CD4-positive, alpha-beta T cell treated with Interleukin-21 for 1 hour (primary cell): ENCODE data around the gene SPEN.
"Not testable (repeated sequence)": the region's sequence is repeated elsewhere in the genome, so short reads cannot be mapped to it uniquely, and the experiment has no call there.

Experiments used
- DNase-seq: peaks from one replicate; pipeline ENCODE4 v3.0.0-alpha.2; 2020

The SPEN gene

DNA sequence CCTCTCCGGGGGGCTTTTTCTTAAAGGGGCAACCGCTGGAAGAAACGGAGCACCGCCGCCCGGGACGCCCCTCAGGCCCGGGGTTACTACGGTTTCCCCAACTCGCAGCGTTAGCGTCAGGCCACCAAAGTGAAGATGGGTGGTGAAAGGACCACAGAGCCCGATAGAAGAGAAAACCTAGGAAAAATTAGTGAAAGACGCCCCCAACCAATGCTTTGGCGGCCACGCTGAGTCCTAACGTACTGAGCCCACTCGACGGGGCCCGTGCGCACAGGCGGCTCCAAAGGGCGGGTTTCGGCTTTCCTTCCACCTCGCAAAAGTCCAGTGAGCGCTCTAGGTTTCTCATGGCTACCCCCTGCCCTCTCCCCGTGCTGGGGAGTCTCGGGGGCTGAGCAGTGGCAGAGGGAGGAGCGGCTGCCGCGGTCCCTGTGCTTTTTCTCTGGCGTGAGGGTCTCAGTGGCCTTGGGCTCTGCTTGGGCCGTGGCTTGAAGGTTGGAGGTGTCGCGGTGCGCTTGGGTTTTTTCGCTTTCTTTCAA is 12.2 kb upstream of the SPEN start:
- DNase-seq: no peak

DNA sequence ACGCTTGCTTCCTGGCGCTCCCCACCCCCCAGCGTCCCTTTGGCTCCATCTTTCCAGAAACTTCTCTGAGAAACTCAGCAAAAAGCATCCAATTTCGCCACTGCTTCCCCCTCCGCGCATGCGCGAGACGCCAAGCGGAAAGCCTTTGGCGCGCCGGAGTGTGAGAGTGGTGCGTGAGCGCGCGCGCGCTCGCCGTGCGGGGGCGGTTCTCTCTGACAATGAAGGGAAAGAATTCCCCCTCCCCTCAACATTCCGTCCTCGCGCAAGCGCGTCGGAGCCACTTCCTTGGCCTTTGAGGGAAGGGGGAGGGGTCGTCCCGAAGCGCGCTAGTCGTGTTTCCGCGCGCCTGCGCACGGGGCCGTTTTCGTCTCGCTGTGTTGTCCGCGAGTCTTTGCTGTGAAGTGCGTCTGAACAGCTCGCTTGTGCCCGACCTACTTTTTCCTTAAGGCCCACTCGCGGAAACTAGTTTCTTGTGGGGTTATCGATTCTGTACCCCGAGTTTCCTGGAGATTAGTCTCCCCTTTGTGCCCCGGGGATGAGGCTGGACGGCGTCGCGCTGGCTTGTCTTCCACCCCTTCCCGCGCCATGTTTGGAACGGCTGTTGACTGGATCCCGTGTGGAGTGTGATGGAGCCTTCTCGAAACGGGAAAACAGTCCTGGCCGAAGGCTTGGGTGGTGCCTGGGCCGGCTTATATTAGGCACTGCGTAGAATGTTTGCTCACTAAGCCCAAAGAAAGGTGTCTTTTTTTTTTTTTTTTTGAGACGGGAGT is 11.6 kb upstream of the SPEN start:
- DNase-seq: peak; percentile 99

DNA sequence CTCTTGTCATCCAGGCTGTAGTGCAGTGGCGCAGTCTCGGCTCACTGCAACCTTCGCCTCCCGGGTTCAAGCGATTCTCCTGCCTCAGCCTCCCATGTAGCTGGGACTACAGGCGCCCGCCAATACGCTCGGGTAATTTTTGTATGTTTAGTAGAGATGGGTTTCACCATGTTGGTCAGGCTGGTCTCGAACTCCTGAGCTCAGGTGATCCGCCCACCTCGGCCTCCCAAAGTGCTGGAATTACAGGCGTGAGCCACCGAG is 11.1 kb upstream of the SPEN start:
- not testable (repeated sequence) for DNase-seq

DNA sequence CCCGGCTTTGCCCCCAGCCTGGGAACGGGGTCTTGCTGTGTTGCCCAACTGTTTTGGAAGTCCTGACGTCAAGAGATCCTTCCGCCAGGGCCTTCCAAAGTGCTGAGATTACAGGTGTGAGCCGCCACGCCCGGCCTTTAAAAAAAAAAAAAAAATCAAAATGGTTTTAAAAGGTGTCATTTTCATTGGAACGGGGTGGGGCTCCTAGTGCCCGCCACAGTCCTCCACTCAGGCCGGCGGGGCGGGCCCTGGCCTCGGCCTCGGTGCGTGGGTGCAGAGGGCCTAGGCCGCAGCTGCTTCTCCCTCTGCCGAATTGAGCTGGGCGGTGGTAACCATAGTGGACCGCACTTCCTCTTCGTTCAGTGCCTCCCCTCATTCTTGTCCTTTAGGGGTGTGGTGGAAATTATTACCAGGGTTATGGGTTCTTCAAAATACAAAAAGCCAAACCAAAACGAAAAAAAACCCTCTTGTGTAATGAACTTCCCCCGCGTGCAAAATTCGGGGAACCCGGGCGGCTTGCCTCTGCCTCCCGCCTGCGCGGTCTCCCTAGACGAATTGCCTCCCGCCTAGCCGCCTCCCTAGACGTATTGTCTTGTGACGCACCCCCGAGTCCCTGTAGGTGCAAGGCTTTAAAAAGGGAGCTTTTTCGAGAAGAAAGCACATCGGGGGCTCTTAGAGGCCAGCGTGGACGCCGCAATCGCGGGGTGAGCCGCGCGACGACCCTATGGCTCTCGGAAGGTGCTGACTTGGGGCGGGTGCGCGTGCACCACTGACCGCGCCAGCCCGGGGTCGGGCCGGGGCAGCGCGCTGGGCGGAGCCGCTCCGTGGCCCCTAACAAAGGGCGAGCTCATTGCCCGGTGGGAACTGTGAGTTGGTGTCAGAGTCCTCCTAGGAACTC is 10.5 kb upstream of the SPEN start:
- peak; percentile 71 for DNase-seq

DNA sequence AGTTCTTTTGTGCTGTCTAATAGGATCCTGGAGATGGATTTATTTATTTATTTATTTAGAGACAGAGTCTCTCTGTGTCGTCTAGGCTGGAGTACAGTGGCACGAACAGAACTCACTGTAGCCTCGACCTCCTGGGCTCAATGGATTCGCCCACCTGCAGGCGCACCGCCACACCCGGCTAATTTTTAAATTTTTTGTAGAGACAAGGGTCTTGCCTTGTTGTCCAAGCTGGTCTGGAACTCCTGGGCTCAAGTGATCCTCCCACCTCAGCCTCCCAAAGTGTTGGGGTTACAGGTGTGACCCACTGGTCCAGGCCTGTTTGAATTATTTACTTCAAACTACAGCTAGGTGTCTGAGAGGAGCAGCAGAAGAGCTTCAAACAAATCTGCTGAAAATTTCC is 9.6 kb upstream of the SPEN start:
- no peak for DNase-seq

DNA sequence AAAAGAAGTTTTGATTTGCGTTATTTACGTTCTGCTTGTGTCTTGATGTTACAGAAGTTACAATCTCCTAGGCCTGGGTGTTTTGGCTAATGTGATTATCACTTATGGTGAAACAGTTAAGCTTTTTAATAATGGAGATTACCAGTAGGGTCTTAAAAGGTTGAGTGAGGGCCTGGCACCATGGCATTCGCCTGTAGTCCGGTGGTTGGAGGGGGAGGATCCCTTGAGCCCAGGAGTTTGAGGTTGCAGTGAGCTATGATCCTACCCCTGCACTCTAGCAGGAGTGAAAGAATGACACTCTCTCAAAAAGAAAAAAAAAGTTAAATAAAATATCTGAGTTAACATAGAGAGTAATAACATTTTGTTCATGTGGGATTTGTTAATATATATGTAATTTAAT is 8.8 kb upstream of the SPEN start:
- no peak for DNase-seq

DNA sequence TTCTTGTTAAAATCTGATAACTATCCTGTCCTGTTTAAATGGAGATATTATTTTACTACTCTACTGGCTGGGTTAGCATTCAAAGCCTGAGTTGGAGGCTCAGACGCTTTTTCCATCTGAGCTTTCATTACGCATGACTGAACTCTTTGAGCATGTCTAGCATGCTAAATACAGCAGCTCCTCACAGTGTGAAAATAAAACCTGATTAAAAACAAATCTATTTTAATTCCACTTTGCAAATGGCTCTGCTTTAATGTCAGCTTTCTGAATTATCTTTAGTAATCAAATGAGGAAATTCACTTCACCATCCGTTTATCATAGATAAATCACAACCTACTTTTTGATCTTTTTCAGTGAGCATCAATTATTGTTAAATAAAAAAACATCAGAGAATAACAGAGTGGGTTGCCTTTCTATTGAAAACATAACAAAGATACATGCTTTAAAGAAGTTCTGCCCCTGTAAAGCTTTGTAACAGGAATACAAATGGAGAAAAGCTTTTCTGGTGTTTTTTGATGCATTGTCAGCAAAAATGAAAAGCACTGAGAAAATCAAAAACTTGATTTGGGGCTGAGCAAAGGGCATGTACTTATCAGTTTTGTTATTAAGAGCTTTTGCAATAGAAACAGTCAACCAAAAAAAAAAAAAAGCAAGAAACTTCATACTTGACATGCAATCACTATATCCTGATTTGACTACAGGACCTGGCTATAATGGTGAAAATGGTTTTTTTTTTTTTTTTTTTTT is 3.5 kb upstream of the SPEN start:
- no peak for DNase-seq

DNA sequence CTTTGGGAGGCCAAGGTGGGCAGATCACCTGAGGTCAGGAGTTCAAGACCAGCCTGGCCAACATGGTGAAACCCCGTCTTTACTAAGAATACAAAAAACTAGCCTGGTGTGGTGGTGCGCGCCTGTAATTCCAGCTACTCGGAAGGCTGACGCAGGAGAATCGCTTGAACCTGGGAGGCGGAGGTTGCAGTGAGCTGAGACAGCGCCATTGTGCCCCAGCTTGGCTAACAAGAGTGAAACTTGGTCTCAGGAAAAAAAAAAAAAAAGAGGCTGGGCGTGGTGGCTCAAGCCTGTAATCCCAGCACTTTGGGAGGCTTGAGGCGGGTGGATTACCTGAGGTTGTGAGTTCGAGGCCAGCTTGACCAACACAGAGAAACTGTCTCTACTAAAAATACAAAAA is 1.5 kb upstream of the SPEN start:
- not testable (repeated sequence) for DNase-seq

DNA sequence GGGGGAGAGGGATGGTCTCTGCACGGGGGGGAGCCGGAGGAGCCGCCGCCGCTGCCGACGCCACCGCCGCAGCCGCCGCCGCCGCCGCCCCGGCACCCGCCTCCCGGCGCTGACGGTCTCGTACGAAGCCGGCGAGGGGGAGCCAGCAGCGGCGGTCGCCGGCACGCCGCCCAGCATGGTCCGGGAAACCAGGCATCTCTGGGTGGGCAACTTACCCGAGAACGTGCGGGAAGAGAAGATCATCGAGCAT is 311 bp downstream of the SPEN start:
- no peak for DNase-seq

DNA sequence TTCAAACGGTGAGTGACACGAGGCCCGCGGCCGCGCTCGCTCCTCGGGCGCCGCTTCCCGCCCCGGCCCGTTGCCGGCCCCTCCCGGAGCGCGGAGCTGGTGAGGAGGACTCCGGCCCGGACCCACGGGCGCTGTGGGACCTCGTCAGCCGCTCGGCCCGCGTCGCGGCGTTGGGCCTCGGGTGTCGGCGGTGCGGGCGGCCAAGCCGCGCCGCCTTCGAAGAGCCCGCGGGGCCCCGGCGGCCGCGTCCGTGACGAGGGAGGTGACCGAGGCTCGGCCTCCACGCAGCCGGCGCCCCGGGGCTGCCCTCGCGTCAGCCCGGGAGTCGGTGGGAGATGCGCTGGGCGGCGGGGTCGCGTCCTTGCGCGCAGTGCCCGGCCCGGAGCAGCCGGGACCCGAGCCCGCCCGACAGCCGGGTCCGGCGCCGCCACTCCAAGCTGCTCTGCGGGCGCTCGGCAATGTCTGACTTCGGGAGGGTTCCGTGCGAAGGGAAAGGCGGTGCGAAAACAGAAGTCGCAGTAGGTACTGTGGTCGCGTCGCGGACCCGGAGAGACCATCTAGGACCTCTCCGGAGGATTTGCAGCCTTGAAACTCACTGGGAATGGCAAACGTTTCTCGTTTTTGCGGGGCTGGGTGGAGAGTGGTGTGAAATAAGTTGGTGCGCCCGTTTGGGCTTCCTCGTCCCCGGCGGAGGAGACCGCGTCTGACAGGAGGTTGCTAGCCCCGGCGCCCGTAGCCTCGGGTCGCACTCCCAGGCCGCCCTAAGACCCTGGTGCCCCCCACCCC is 829 bp downstream of the SPEN start:
- peak; percentile 45 for DNase-seq

DNA sequence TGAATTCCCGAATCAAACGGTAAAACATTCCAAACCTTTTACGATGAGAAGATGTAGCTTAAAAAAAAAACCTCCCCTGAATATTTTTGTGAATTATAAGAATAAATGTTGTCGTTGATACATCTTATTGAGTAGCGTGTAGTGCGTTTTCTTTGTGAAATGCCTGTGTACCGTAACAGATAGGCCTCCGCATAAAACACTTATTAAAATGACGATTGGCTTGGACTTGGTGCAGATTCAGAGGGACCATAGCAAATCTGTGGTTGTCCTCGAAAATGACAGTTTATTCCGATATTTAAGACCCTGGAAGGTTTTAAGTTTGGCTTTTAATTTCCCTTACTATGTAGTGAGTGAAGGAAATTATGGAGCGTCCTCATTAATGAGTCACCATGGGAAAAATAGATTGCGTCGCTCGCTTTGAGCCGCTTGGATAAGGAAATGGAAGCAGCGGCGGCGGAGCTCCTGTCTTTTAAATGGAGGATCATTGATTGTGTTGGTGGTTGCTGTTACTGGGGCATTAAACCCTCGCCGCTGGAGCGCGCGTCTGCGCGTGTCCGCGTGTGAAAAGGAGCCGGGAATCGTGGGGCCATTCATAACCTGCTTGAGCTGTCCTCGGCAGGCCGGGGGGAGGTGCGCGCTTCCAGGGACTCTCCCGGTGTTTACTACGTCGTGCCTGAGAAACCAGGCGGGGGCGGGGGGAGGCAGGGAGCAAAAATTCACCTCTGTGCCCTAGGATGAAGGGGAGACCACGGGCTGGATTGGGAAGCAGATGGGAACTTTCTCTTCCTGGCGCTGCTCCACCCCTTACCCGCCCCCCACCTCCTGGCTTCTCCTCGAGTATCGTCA is 1.6 kb downstream of the SPEN start:
- DNase-seq: peak; percentile 75

DNA sequence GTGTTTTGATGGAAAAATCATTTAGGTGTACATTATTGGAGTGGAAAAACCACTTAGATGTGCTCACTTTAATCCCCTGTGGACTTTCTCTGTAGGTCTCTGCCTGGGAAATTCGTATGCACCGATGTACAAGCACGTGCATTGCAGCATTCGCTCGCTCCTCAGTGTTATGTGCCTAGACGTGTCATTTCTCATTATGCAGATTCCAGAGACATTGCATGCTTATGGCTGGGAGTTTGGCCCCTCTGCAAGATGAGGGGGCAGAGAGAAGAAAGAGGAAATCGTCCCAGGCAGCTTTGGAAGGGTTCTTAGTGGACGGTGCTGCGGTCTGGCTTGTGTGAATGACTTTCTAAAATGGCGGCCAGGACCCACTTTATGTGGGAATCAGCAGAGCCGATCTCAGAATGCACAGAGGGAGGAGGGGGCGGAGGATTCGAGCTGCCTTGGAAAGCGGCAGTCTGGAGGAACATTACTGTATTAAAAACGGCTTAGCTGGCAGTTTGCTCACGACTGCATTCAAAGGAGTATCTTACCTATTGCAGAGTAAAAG is 2.3 kb downstream of the SPEN start:
- DNase-seq: peak; percentile 28

DNA sequence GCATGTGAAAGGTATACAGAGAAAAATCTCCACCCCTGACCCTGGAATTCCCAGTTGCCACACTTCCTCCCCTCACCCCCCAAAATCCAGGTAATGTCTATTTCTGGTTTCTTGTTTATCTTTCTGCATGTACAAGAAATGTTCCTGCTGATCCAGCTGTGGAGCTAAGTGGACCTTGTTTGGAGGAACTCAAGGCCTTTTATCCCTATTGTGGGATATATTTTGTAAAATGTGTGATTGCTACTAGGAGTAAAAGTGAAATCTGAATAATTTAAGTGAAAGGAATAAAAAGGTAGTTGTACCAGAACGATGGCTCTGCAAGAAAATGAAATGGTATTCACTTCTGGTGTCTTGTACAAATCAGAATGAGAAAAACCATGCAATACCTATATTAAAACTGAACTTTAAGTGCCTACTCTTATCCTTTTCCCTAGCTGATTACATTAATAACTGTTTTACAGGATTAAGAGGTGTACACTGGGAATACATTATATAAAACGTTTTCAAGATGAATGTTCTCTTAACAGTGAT is 3.0 kb downstream of the SPEN start:
- no peak for DNase-seq

DNA sequence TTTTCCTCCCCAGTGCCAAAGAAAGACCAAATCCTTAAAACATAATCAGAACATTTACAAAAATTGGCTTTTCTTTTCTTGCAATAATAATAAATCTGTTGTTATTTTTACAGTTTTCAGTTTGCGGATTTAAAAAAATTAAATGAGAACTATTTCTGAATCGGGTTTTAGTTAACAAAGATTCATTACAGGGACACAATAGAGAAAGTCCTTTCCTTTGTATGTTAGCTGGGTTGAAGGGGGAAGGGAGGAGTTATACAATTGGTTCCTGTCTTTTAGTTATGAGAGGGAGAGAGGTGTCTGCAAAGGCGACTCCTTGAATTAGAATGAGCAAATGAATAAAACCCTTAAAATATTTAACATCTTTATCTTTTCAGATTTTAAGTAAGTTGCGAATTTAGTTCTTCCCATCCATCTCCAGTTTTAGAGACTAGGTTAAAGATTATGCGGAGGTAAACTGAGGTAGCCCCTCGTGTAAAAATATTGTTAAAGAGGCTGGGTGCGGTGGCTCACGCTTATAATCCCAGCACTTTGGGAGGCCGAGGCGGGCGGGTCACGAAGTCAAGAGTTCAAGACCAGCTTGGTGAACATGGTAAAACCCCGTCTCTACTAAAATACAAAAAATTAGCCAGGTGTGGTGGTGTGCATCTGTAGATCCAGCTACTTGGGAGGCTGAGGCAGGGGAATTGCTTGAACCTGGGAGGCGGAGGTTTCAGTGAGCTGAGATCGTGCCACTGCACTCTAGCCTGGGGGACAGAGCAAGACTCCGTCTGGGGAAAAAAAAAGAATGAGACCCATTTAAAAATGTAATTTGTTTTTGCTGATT is 3.9 kb downstream of the SPEN start:
- DNase-seq: no peak

DNA sequence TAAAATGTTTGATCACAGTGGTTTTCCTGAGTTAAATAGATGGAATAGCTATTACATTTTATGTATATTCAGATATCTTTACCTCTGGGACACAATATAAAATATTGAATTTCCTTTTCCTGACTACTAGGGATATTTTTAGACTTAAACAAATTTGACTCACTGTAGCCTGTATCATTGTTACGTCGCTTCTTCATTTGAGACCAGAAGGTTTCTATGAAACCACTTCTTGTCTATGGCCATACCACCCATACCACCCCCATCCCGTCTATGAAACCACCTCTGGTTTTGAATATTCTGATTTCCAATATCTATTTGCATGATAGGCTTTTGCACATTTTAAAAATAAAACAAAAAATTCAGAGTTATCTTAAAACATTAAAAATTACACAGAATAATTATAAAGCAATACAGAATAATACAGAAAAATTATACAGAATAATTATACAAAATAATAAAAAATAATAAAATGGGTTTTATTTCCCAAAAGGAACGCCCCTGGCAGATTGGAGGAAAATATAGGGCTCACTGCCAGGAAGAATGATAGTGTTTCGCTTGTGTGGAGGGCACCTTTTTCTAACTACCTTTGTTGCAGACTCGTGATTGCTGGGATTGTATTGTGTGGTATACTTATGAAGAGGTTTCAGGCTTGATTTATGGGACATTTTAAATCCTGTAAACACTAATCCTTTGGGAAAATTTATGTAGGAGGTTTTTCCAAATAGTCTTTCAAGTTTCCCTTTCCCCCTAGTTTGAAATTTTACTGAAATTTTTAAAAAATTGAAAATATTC is 4.7 kb downstream of the SPEN start:
- no peak for DNase-seq

DNA sequence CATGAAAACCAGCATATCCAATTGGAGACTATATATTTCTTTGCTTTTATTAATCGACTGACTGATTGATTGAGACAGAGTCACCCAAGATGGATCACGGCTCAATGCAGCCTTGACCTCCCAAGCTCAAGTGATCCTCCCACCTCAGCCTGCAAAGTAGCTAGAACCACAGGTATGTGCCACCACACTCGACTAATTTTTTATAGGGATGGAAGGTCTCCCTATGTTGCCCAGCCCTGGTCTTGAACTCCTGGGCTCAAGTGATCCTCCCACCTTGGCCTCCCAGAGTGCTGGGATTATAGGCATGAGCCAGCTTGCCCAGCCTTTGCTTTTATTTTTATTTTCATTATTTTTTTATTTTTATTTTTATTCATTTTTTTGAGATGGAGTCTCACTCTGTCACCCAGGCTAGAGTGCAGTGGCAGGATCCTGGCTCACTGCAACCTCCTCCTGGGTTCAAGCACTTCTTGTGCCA is 5.4 kb downstream of the SPEN start:
- DNase-seq: no peak

DNA sequence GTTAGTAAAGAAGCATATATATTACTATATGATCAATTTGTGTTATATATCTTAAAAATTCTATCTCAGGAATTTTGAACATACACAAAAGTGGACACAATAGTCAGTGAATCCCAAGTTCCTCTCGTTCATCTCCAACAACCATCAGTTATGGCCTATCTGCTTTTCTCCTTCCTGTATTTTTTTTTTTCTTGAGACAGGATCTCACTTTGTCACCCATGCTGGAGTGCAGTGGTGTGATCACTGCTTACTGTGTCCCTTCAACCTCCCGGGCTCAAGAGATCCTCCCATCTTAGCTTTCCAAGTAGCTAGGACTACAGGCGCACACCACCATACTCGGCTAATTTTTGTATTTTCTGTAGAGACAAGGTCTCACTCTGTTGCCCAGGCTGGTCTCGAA is 9.4 kb downstream of the SPEN start:
- no peak for DNase-seq

DNA sequence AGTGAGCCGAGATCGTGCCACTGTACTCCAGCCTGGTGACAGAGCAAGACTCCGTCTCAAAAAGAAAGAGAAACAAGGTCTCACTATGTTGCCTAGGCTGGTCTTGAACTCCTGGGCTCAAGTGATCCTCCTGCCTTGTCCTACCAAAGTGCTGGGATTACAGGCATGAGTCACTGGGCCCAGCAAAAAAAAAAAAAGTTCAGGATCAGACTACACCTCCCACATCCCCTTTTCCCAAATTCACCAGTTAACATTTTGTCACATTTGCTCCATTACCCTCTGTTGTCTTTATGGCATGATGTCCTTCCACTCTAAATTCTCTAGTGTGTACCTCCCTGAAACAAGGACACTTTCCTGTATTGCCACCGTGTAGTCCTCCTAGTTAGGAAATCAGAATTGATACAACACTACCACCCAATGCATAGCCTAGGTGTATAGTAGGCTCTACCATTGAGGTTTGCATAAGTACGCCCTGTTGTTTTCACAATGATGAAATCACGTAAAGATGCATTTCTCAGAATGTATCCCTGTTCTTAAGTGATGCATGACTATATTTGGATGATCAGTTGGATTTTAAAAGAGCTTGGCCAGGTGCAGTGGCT is 10.7 kb downstream of the SPEN start:
- DNase-seq: no peak
